HG03175 (cell line): Measurements from ENCODE around the gene ATRNL1.

ENCODE experiments used
- ATAC-seq: cut with Tn5 transposase; IDR thresholded peaks from one replicate; pipeline ENCODE4 v1.9.1; 2021; ENCODE audit warnings: mild to moderate bottlenecking, moderate library complexity; ENCODE audit not compliant: unreplicated experiment

ATRNL1 gene

DNA sequence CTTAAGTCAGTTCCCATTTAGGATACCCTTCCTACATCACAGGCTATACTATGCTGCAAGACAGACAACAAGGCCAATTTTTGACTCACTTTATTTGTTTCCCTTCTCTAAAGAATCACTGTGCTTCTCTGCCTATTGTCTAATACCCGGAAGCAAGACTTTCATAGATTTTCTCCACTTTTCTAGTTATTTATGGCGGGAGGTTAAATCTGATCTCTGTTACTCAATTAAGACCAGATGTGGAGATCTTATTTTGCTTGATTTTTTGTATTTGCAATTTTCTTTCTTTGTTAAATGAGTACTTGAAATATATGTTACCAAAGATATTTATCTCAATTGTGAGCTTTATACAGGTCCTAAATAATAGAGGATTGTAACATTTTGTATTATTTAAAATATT, 511.5 kb downstream of the ATRNL1 start:
- ATAC-seq, result no peak

DNA sequence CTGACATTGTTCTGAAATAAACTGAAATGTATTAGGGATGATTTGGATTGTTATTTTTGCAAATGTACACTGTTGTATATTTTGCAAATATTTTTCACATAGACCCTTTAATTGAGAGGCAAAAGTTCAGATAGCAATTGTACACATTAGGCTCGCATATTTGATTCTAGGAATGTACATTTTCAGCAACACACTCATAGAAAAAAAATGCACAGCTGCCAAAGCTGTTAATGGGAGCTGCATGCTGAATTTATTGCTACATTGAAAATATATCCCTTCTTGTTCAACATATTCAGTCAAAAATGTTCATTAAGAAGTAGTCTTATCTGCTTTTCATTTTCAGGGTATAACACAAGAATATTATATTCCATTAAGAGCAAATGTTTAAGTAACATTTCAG, 512.9 kb downstream of the ATRNL1 start:
- ATAC-seq, result no peak

GRCh38 chr10:115606741-115607140, 513.6 kb downstream of the ATRNL1 start:
- ATAC-seq, result no peak

GRCh38 chr10:115624448-115624847, 531.3 kb downstream of the ATRNL1 start:
- ATAC-seq, result no peak

DNA sequence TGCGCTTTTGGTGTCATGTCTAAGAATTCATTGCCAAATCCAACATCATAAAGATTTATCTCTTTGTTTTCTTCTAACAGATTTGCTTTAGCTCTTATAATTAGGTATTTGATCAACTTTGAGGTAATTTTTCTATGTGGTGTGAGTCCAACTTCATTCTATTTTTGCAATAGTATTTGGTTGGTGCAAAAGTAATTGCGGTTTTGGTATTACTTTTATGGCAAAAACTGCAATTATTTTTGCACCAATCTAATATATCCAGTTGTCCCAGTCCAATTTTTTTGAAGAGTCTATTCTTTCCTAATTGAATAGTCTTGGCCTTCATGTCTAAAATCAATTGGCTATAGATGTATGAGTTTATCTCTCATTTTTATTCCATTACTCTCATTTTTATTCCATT, 535.5 kb downstream of the ATRNL1 start:
- ATAC-seq, result no peak

DNA sequence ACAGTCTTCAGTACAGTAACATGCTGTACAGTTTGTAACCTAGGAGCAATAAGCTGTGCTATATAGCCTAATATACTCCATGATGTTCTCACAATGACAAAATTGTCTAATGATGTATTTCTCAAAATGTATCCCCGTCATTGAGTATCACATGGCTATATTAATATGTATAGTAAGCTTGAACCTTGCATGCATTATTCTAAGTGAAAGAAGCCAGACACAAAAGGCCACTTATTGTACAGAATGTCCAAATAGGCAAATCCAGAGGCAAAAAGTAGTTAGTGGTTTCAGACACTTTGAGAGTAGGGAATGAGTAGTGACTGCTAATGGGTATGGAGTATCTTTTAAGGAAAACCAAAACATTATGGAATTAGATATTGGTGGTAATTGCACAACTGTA, 545.1 kb downstream of the ATRNL1 start:
- no peak for ATAC-seq

DNA sequence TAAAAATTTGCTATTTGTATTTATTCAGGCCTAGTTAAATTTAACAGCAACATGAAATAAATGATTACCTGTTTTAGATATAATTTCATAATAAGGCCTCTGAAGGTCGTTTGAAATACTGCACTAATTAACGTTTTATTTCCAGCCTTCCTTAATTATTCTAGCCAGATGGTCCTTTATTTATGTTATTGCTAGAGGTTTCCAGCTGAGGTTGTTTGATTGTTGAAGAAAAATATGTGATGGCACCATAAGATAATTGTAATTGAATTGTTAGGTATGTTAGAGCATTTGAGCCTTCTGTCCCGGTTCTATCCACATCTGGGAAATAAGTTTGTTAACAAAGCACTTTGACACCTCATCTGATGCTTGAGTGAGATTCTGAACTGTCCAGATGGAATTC, 556.1 kb downstream of the ATRNL1 start:
- ATAC-seq, result no peak

DNA sequence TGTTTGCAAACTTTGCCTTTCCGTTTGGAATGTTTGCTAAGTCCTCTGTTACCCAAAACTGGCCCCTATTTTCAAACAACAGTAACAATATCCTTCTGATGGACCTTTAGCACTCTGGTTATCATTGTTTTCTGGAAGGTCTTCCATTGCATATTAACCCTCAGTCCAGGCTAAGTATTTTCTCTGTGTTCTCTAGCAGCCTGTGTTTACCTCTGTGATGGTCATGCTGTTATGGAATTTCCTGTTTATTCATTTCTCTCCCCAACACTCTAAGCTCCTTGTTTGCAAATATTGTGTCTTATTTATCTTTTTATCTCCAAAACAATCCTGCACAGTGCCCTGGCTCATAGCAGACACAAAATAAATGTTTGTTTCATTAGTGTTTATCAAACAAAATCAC, 560.3 kb downstream of the ATRNL1 start:
- no peak for ATAC-seq

DNA sequence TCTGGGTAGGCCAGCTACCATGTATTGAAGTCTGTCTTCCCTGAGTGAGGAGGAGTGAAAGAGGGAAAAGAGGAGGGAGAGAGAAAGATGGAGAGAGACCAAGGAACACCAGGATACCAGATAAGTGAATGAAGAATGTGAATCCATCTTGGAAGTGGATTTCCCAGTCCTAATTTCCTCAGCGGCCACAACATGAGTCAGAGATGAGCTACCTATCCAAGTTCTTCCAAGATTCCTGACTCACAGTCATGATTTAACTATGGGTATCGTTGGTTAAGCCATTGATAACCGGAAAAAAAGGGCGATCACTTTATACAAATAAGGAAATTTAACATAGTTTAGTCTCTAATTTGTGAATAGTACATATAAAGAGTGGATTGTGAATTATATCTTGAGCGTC, 561.8 kb downstream of the ATRNL1 start:
- no peak for ATAC-seq

DNA sequence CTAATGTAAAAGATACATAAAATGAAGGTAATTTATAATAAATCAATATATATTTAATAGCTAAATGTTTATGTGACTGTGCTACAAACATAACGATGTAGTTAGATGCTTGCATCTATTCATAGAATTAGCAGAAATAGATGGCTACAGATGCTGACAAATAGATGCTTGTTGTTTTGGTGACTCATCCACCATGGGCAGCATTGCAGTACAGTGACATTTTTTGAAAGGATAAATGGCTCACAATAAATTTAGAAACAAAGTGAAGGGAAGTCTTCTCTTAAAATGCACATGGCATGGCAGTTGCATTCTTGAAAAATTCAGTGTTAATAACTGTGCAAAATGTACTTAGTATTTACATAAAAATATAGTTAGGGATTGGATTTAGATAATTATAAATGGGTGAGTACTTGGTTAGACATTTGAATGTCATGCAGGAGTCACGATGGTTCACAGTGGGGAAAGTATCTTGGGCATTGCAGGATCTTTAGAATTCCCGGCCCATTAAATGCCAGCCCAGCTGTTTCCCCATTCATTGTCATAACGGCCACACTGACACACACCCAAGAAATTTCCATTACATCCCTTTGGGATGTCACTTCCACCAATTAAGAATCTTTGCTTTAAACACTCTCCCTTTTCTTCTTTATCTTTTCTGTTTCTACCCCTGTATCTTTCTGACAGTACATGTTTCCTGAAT, 564.1 kb downstream of the ATRNL1 start:
- ATAC-seq, result no peak

DNA sequence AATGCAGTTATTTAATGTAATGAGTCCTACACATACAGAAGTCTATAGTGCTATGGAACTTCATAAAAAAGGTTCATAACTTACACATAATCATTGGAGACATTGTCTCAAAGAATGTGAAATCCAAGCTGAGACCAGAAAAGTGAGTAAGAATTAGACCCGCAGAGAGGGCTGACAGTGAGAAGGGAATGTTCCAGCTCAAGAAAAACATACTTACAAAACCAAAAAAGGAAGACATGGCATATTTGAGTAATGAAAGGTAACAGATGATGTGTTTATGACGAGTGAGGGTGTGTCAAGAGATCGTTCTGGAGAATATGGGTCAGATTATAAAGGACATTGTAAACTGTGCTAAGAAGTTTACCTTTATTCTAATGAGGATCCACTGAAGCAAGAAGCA, 566.5 kb downstream of the ATRNL1 start:
- no peak for ATAC-seq

DNA sequence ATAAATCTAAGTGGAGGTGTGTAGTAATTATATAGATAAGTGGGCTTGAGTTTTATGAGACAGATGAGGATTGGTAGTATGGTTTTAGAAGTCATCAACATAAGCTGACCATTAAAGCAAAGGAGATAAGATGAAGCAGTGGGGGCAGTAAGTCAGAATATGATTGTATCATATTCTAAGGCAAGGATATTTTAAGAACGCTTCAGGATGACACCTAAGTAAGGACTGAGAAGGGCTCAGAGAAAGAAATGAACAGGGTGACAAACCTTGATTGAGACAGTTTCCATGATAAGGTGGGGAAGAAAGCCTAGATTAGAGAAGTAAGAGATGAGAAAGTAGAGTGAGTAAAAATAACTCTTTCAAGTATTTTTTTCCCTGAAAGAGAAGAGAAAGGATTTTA, 567.2 kb downstream of the ATRNL1 start:
- no peak for ATAC-seq

- ATAC-seq, result no peak
Observed at GRCh38 chr10:115662422-115662821, 569.3 kb downstream of the ATRNL1 start.

DNA sequence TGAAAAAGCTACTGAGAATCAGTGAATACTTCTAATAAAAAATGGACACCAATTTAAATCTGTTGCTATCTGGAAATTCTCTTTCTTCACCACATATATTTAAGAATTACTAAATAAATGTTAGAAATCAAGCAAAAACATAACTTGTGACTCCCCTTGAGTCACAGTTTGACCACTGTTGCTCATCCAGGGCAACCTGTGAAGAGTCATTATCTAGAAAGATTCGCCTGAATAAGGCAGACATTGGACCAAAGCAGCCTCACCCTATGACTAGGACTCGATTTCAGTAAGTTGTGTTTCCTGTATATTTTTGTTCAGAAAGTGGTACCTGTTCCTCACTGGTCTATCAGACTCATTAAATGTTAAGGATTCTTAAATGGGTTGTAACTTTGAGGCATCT, 572.4 kb downstream of the ATRNL1 start:
- ATAC-seq, result no peak

- ATAC-seq, result no peak
Observed at GRCh38 chr10:115674496-115674895, 581.3 kb downstream of the ATRNL1 start.

- no peak for ATAC-seq
Observed at GRCh38 chr10:115696747-115697146, 603.6 kb downstream of the ATRNL1 start.

DNA sequence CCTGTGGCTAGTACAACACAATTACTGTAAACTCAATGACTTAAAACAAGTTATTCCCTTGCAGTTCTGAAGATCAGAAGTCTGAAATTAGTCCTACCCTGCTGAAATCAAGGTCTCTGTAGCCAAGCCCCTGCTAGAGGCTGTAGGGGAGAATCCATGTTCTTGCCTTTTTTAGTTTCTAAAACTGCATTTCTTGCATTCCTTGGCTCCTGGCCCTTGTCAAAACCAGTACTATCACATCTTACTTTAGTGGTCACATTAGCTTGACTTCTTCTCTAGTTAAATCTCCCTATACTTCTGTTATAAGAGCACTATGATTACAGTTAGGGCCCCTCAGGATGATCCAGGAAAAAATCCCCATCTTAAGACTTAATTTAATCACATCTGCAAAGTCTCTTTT, 612.9 kb downstream of the ATRNL1 start:
- no peak for ATAC-seq

DNA sequence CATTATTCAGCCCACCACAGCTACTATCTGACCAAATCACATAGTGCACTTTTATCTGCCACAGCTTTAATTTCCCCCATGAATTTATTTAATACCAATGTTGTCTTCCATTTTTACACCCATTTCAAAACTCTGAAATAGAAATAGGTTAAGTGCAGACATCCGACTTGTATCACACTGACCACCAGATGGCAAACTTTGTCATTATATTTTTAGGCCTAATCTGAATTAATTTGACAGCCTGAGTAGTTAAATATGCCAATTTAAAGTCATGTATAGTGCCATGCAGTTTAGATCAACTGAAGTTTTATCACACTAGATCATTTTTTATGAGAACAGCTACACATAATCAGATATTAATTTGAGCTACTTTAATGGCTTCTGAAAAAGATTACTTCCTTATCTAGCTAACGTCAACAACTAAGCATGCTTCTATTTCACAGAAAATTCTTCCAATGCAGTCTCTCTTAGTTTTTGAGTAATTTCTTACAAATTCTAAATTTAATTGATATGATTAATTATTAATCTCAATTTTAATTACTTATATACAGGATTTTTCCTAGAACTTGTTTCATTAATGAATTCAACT, 613.4 kb downstream of the ATRNL1 start:
- peak; percentile 58 for ATAC-seq

- no peak for ATAC-seq
Observed at GRCh38 chr10:115710136-115710535, 617.0 kb downstream of the ATRNL1 start.

DNA sequence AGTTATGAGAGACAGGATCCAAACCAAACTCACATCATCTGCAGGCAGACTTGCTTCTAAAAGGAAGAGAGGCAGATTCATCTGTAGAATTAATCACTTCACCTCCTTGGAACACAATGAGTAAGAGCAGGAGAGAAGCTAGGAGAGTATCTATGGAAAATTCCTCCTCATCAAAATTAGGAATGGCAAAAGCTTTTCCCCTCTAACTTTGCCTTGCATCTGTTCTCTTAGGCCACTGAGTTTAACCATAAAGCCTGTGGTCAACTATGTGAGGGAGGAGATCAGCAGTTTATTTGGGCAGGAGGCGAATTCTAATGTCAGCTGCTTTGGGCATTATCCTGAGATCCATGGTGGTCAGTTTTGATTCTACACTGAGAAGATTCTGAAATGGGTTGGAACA, 618.1 kb downstream of the ATRNL1 start:
- ATAC-seq, result no peak

DNA sequence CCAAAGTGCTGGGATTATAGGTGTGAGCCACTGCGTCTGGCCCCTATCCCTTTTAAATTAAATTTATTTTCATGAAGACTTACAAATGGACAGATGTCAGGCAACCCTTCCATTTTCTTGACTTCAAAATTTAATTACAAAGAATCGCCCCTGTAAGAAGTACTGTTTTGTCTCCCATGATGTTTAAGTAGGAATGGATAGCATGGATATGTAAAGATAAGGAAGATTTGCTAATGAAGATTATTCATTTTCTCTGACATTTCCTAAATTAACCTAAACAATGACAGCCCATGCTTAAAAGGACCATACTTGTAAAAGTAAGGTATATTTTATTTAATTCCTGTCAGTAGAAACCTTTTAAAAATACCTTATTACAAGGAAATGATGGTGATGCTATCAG, 627.0 kb downstream of the ATRNL1 start:
- no peak for ATAC-seq

DNA sequence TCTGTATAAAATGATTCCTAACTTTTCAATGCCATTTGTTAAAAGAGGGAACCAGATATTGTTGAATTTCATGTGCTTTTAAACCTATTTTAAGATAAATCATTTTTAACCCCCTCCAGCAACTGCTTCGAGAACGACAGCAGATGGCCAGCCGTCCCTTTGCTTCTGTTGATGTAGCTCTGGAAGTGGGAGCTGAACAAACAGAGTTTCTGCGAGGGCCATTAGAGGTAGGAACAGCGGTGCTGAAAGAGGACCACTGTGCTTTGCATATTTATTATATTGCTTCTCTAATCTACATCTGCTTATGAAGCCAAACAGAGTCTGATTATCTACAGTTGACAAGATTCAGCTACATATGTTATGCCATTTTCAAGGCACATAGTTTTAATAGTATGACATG, 634.0 kb downstream of the ATRNL1 start:
- no peak for ATAC-seq

DNA sequence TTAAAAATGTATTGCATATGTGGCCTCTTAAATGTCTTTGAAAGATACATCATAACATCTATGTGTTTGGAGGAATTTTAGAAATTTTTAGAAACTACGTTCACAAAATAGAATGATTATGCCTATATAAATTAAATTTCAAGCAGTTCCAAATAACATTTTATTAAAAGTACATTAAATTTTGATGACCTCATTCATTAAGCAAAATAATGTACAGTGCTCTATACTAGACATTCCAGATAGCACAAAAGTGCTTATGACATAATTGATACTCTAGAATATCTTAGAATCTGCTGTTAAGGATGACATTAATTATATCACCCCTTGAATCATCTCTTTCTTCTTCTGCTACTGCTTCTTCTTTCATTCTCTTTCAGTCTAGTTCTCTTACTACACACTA, 650.9 kb downstream of the ATRNL1 start:
- no peak for ATAC-seq
